ENCODE measurements around the gene KCNQ1.

Gene KCNQ1

DNA sequence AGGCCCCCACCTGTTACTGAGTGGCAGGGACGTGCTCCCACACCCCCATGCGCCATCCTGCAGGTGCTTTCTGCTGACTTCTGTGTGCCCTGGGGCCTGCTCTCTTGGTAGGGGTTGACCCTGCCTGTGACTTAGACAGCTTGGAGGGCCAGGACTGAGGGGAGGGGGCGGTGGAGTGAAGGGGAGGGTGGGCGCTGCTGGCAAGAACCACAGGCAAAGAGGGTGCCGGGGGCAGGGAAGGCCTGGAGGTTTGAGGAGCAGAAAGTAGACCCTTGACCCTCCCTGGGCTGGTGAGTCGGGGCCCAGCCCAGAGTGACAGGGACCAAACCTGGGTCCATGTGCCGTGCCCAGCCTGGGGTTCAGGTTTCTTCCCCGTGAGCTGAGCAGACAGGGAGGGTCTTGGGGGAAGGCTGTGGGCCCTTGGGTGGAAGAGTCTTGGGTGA lies 17.8 kb downstream of the KCNQ1 start:
- no peak for DNase-seq

DNA sequence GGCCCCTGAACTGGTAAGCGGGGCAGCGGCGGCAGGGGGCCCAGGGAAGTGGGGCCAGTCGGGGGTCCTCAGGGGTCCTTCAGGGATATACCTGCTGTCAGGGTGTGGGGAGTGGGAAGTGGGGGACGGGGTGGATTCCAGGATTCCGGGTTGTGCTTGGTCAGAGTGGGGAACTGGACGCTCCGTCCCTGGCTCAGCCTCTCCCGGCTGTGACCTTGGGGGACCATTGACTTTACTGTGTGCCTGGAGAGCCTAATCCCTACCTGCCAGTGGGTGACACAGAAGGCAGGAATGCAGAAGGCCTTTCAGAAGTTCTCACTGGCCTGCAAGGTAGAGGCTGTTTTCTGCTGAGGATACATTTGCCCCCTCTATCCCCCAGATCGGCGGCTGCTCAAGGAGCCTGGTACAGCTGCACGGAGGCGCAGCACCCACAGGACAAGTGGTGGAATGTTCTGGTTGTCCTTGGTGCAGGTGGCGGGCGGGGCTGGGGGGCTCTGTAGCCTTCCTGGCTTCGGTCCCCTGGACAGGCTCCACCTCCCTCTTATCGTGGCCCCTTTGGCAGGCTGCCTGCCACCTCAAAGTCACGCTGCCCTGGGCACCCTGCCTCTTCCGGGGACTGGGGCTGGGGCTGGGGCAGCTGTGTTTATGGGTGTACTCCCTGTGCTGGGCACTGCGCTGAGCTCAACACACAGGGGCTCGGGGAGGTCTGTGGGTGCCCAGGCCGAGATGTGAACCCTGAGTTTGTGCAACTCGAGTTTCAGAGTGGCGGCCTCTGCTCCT lies 18.4 kb downstream of the KCNQ1 start:
- DNase-seq = no peak

DNA sequence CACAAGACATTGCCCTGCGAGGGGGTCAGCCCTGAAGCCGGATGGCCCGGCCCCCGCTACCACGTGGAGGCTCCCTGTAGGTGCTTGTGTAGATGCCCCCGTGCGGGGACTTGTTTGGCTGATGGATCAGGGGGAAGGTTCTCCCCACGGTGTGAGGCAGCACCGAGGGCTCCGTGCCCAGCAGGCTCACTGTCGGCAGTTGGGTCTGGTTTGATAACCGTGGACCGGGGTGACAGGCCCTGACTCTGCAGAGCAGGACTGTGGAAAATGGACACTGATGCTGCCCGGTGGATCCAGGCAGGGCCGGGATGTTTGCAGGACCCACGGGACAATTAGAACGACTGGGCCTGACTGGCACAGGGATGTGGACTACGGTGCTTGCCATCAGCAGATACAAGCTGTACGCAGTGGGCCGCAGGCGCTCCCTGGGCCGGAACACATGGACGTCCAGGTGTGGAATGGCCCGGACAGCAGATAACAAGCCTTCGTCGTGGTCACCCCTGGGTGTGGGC lies 19.0 kb downstream of the KCNQ1 start:
- no peak for DNase-seq

GRCh38 chr11:2464451-2465165 lies 19.8 kb downstream of the KCNQ1 start:
- no peak for DNase-seq

DNA sequence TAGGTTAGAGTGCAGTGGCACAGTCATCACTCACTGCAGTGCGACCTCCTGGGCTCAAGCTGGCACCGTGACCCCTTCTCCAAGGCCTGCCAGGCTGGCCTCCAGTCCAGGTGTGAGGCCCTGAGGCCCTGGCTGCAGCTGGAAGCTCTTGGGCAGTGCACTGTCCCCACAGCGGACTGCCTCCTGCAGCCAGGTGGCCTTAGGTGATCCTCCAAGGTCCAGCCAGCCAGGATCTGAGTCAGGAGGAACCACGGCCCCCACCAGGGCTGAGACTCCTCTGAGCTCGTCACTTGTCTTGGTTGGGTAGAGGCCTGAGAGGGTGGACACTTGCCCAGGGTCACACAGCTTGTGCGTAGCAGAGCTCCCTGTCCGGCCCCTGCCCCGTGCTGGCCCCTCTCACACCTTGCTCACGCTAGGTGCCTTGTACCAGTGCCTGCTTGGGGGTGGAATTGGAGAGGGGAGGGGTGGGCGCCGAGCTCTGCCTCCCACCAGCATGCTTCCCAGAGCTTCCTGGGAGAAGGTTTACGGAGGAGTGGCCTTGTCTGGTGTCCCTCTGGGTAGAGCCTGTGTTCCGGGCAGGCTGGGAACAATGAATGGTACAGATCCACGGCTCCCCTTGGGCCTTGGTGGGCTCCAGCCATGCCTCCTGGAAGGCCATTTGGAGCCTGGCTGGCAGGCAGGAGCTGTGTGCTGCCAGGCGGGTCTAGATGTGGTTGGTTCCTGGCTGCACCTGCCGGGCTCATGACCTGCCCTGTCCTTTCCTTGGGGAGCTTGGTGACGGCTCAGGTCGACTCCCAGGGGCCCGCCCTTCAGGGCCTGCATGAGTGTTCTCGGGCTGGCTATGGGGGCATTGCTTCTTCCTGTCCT lies 20.6 kb downstream of the KCNQ1 start:
- DNase-seq = no peak

- no peak for DNase-seq
These were observed 21.4 kb downstream of the KCNQ1 start for GRCh38 chr11:2466069-2466801.

DNA sequence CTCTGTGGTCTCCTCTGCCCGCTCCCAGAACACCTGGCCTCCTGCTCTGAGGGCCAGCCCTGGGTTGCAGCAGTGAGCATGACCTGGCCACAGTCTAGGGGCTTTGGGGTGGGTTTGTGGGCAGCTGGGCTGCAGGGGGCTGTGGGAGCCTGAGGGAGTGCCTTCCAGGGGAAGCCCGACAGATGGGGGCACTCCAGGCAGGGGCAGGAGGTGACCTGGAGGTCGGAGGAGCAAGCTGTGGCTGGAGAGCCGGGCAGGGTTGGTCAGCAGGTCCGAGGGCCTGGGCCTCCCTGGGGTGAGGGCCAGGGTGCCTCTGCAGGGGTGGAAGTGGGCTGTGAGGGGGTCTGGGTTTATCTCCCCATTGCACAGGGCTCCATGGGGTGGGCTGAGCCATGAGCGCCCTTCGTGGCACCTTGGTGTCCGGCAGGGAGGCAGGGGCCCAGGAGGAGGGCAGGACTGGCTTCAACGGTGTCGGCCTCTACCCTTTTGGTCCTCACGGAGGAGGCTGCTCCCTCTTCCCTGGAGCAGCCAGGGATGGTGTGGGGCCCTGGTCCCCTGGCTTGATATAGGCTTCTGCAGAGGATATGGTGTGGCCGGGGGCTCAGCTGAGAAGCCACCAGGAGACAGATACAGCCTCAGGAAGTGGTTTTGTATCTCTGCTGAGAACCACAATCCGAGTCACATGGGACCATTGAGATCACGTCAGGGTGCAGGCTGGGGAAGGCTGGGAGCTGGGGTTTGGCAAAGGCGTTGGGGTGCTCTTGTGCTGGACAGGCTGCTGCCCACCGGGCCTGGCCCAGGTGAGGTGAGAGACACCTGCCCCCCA lies 22.3 kb downstream of the KCNQ1 start:
- no peak for DNase-seq

GRCh38 chr11:2467695-2468055 lies 22.9 kb downstream of the KCNQ1 start:
- no peak for DNase-seq

- no peak for DNase-seq
These were observed 23.8 kb downstream of the KCNQ1 start for GRCh38 chr11:2468363-2469235.

DNA sequence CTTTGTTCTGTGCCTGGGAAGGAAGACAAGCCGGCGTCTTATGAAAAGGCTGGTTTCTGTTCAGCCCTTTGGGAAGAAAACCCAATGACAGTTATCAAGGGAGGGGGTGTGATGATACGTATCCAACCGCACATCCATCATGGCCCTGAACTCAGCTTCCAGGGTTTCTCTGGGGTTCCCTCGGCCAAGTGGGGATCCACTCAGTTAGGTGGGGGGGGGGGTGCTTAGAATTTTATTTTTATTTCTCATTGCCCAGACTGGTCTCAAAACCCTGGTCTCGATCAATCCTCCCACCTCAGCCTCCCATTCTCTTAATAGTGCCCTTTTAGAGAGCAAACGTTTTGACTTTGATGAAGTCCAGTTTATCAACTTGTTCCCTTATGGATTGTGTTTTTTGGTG lies 25.7 kb downstream of the KCNQ1 start:
- no peak for DNase-seq

- DNase-seq = no peak
These were observed 26.4 kb downstream of the KCNQ1 start for GRCh38 chr11:2471048-2471803.

- no peak for DNase-seq
These were observed 26.9 kb downstream of the KCNQ1 start for GRCh38 chr11:2471804-2472096.

DNA sequence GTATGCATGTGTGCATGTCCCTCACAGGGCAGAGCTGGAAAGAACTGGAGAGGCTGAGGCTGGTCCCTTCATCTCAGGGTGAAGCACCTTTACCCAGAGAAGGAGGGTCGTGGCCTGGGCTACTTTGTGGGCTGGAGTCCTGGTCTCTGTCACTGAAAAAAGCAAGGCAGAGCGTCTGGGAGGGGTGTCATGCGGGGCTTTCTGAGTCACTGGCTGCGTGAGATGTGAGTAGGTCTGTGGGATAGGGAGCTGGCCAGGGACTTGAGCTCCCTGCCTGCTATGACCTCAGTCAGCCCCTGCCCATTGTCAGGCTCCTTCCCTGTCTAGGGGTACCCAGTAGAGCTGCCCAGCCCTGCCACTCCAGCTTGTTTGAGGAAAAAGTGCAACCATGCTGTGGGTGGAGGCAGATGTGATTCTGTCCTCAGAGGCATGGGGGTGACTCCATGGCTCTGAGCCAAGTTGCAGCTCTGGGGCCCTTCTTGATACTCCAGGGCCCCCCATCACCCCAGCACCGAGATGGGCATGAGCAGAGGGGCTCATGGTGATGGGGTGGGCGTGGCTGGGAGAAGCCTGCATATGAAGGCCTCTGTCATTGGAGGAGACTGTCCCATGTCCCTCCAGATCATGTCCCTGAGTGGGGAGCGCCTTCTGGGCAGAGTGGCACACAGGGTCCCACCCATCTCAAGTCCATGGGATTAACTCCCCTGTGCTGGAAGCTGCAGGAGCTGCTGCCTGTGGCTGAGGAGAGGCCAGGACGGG lies 27.8 kb downstream of the KCNQ1 start:
- no peak for DNase-seq

GRCh38 chr11:2473361-2474058 lies 28.7 kb downstream of the KCNQ1 start:
- DNase-seq = no peak

GRCh38 chr11:2474059-2474901 lies 29.5 kb downstream of the KCNQ1 start:
- no peak for DNase-seq

DNA sequence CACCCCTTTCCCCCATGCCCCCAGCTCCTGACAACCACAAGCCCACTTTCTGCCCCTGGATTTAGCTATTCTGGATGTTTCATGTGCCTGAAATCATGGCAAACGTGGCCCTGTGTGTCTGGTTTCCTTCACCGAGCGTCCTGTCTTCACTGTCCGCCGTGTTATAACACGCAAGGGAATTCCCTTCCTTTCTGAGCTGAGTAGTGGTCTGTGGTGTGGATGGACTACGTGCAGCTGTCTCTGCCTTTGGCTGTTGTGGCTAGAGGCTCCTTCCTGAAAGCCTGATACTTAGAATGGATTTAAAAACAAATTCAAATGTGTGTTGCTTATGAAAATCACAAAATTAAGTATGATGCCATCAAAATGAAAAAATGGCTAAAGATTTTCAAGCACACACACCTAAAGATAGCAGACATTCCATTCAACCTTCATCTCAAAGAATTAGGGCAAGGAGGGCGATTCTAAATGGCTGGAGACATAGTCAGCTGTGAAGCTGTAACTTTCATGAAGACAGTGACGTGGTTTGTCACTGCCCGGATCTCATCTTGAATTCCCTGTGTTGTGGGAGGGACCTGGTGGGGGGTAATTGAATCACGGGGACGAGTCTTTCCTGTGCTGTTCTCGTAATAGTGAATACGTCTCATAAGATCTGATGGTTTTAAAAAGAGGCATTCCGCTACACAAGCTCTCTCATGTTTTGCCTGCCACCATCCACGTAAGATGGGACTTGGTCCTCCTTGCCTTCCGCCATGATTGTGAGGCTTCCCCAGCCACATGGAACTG lies 30.5 kb downstream of the KCNQ1 start:
- DNase-seq = no peak

GRCh38 chr11:2477254-2477653 lies 32.4 kb downstream of the KCNQ1 start:
- DNase-seq = no peak
